DOHH2 (cell line): Measurements from ENCODE around the gene IL2RA.

Experiments used
- H3F3A ChIP-seq: fragments of 200-600 bp; sonication (generic), shearing (Covaris generic); 2 replicates; pipeline ENCODE4 v1.6.0; 2016; ENCODE audit warnings: antibody characterized with exemption, mild to moderate bottlenecking; ENCODE audit not compliant: control insufficient read depth, insufficient read depth
- H3K27ac ChIP-seq: fragments of 200-600 bp; sonication (generic); 2 replicates; pipeline ENCODE4 v1.5.1; 2014; ENCODE audit warnings: low read depth, mild to moderate bottlenecking, low read length, moderate library complexity
- H3K27me3 ChIP-seq: fragments of 200-600 bp; sonication (generic); 2 replicates; pipeline ENCODE4 v1.6.1; 2014; ENCODE audit warnings: mild to moderate bottlenecking, low read length, mixed read lengths; ENCODE audit not compliant: control insufficient read depth
- H3K36me3 ChIP-seq: fragments of 200-600 bp; sonication (generic); 2 replicates; pipeline ENCODE4 v1.6.1; 2014; ENCODE audit warnings: mild to moderate bottlenecking, low read length, moderate library complexity, mixed read lengths; ENCODE audit not compliant: control insufficient read depth
- H3K4me1 ChIP-seq: fragments of 200-600 bp; sonication (generic); 2 replicates; pipeline ENCODE4 v1.6.1; 2014; ENCODE audit warnings: mild to moderate bottlenecking, low read length, mixed read lengths; ENCODE audit not compliant: control insufficient read depth
- H3K4me2 ChIP-seq: fragments of 200-600 bp; sonication (generic); 2 replicates; pipeline ENCODE4 v1.6.0; 2014; ENCODE audit warnings: mild to moderate bottlenecking, low read length, moderate library complexity
- H3K4me3 ChIP-seq: fragments of 200-600 bp; sonication (generic); 2 replicates; pipeline ENCODE4 v1.5.1; 2014; ENCODE audit warnings: mild to moderate bottlenecking, low read length, mixed read lengths
- H3K79me2 ChIP-seq: fragments of 200-600 bp; sonication (generic); 2 replicates; pipeline ENCODE4 v1.6.1; 2014; ENCODE audit warnings: mild to moderate bottlenecking, low read length, mixed read lengths; ENCODE audit not compliant: control insufficient read depth
- H3K9me2 ChIP-seq: fragments of 200-600 bp; sonication (generic); replicated peaks from 2 replicates; pipeline ENCODE4 v1.6.1; 2014; ENCODE audit warnings: mild to moderate bottlenecking, low read length, mixed read lengths; ENCODE audit not compliant: control insufficient read depth
- H3K9me3 ChIP-seq: fragments of 200-600 bp; sonication (generic); 2 replicates; pipeline ENCODE4 v1.6.1; 2014; ENCODE audit warnings: antibody characterized with exemption, low read length, mixed read lengths; ENCODE audit not compliant: control insufficient read depth, insufficient read depth
- H4K20me1 ChIP-seq: fragments of 200-600 bp; sonication (generic); 2 replicates; pipeline ENCODE4 v1.6.0; 2014; ENCODE audit warnings: low read depth, mild to moderate bottlenecking, antibody characterized with exemption, low read length, moderate library complexity; ENCODE audit not compliant: control insufficient read depth, insufficient read depth
- CTCF ChIP-seq: fragments of 200-600 bp; sonication (generic); IDR thresholded peaks from one replicate; pipeline ENCODE4 v1.5.1; 2014; ENCODE audit warnings: antibody characterized with exemption, mild to moderate bottlenecking, low read depth, low read length; ENCODE audit not compliant: poor library complexity, severe bottlenecking
- EZH2phosphoT487 ChIP-seq: fragments of 200-600 bp; sonication (generic); IDR thresholded peaks from 2 replicates; pipeline ENCODE4 v1.6.1; 2017; ENCODE audit warnings: borderline replicate concordance, mild to moderate bottlenecking, antibody characterized with exemption, low read length, moderate library complexity, mixed read lengths

The IL2RA gene

GRCh38 chr10:6034371-6034770 lies 27.8 kb downstream of the IL2RA start:
- Histone ChIP-seq H3K4me3 (no peak overlapping the region), H3K36me3 (no peaks in the 10 kb centered on the region), H3K79me2 (no peaks in the 10 kb centered on the region), H3K4me2 (no peak overlapping the region), H3K27me3 (no peaks in the 10 kb centered on the region), H3K9me2 (no peaks in the 10 kb centered on the region), H3K27ac (no peak overlapping the region), H4K20me1 (no peaks in the 10 kb centered on the region), H3K4me1 (peaks cover 1% of the 10 kb centered on the region), H3K9me3 (peaks cover 8% of the 10 kb centered on the region; the same call in 1 of the 2 replicates), H3F3A (no peaks in the 10 kb centered on the region)
- TF ChIP-seq EZH2phosphoT487 (no peak), CTCF (no peak)

- Histone ChIP-seq H3K9me2 (no peaks in the 10 kb centered on the region), H3K9me3 (peaks cover 8% of the 10 kb centered on the region; the same call in 1 of the 2 replicates), H3F3A (no peaks in the 10 kb centered on the region), H3K79me2 (no peaks in the 10 kb centered on the region), H3K4me3 (no peak overlapping the region), H3K27ac (no peak overlapping the region), H3K4me2 (no peak overlapping the region), H4K20me1 (no peaks in the 10 kb centered on the region), H3K36me3 (no peaks in the 10 kb centered on the region), H3K4me1 (no peaks in the 10 kb centered on the region), H3K27me3 (no peaks in the 10 kb centered on the region)
- TF ChIP-seq CTCF (no peak), EZH2phosphoT487 (no peak)
These were observed 28.2 kb downstream of the IL2RA start for GRCh38 chr10:6033954-6034353.

- 0 out of 2 replicates have a peak, but pooled peaks cover 3% of the 10 kb centered on the region for H3K4me1 ChIP-seq
- no peak overlapping the region for H3K4me2 ChIP-seq
- H3K4me3 ChIP-seq = no peak overlapping the region
- no peaks in the 10 kb centered on the region for H3K79me2 ChIP-seq
- no peaks in the 10 kb centered on the region for H3F3A ChIP-seq
- no peaks in the 10 kb centered on the region for H4K20me1 ChIP-seq
- H3K27ac ChIP-seq = no peak overlapping the region
- H3K36me3 ChIP-seq = no peaks in the 10 kb centered on the region
- H3K27me3 ChIP-seq = no peaks in the 10 kb centered on the region
- H3K9me2 ChIP-seq = no peaks in the 10 kb centered on the region
- peaks cover 8% of the 10 kb centered on the region; the same call in 1 of the 2 replicates for H3K9me3 ChIP-seq
- no peak for TF ChIP-seq CTCF
- no peak for TF ChIP-seq EZH2phosphoT487
These were observed 31.2 kb downstream of the IL2RA start for GRCh38 chr10:6030940-6031339.

- Histone ChIP-seq H3K79me2 (no peaks in the 10 kb centered on the region), H3K4me3 (no peak overlapping the region), H3K27me3 (no peaks in the 10 kb centered on the region), H3K36me3 (no peaks in the 10 kb centered on the region), H3K9me2 (no peaks in the 10 kb centered on the region), H3F3A (no peaks in the 10 kb centered on the region), H3K4me1 (0 out of 2 replicates have a peak, but pooled peaks cover 3% of the 10 kb centered on the region), H3K4me2 (no peak overlapping the region), H4K20me1 (no peaks in the 10 kb centered on the region), H3K27ac (no peak overlapping the region), H3K9me3 (peaks cover 8% of the 10 kb centered on the region; the same call in 1 of the 2 replicates)
- TF ChIP-seq EZH2phosphoT487 = no peak
- TF ChIP-seq CTCF = no peak
These were observed 31.9 kb downstream of the IL2RA start for GRCh38 chr10:6030217-6030616.
